Stimulated activated CD8-positive, alpha-beta memory T cell treated with anti-CD3 and anti-CD28 coated beads, Interleukin-4, amount 100 ng/mL, for 1 hour (primary cell): ENCODE results near the gene SLC51A.
A peak's percentile ranks its signal among the peaks of the same experiment; 100 is the strongest.
"Not testable (repeated sequence)": the region's sequence is repeated elsewhere in the genome, so short reads cannot be mapped to it uniquely, and the experiment has no call there.

Experiments used
- DNase-seq, 2 donors: peaks; one replicate each; pipeline ENCODE4 v3.0.0-alpha.2; 2020; ENCODE audit warnings: low read depth in 2 of 2, low spot score in 1 of 2

The SLC51A gene

DNA sequence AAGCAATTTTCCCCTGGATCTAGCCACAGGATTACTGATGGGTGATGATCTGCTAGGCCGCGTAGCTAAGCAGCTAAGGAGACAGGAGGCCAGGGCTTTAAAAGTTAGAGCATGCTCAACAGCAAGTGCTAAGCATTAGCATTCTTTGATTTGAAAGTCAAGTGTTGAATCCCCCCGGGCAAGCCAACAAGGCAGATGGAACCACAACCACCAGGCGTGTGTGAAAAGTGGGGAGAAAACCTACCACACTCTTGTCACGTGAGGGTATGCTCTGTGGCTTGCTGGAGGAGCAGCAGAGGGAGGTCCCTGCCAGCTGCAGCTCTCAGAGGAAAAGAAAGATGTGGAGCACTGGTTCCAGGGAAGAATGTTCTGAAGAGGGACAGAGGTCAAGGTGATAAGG is 20.9 kb downstream of the SLC51A start:
- DNase-seq: no peak

DNA sequence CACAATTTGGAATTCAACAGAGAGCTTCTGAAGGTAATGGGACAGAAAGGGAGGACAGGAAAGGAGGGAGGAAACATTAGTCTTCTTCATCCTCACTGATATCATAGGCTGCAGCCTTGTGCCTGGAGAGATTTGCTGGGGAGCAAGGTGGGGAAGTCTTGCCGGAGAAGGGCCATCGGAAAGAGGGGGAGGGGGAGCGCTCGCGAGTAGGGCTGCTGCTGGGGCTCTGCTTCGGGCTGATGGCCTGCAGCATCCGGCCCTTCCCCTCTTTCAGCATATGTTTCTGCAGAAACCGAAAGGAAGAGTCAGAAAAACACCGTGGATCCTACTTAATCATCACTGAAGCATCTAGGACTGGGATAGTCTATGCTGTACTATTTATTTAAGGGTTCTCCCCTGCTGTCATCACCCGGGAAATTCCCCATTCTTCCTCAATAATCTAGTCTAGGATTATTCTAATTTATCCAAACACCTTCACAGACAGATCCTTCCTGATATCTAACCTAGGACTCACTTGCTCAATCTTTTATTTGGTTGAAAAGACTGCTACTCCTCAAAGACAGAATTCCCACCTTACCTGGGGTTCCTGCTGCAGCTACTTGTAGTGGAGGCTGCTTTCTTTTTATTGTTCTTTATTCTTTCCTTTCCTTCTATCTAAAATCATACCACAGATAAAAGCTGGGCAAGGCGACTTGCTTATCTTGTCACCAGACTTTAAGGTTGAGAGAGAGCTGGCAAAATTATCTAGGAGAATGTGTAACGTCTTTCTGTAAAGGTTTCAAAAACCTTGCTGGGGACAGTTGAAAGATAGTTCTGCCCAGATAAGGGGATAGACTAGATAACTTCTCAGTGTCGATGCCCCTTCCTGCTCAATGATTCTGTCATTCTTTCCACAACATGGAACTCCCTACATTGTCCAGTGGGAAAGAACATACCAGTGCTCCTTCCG is 22.6 kb downstream of the SLC51A start:
- DNase-seq: no peak

DNA sequence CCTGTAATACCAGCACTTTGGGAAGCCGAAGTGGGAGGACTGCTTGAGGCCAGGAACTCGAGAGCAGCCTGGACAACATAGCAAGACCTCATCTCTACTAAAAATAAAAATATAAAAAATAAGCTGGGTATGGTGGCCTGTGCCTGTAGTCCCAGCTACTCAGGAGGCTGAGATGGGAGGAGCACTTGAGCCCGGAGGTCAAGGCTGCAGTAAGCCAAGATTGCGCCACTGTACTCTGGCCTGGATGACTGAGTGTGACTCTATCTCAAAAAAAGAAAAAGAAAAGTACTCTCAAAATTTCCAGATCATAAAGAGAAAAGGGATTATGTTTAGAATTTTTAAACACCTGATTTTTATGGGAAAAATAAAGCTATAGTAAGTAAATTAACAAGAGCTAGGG is 24.1 kb downstream of the SLC51A start:
- no peak for DNase-seq

DNA sequence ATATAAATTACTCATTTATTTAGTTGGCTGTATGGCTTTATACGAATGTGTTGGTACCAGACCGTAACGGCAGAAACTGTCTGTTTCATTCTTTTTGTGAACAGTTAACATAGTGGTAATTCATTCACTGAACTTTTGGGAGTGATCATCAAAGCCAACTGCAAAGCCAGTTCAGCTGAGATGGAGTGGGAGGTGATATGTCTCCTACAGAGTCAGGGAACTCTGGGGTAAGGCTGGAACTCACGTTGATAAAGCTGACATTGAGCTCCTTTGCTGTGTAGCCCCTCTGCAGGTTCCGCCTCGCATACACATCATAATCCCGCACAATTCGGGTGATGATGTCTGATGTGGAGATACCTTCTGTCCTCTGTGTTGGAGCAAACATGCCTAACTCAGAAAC is 25.4 kb downstream of the SLC51A start:
- no peak for DNase-seq

DNA sequence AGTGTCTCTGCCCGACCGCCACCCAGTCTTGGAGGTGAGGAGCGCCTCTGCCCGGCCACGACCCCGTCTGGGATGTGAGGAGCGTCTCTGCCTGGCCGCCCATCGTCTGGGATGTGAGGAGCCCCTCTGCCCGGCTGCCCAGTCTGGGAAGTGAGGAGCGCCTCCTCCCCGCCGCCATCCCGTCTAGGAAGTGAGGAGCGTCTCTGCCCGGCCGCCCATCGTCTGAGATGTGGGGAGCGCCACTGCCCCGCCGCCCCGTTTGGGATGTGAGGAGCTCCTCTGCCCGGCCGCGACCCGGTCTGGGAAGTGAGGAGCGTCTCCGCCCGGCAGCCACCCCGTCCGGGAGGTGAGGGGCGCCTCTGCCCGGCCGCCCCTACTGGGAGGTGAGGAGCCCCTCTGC is 27.8 kb downstream of the SLC51A start:
- not testable (repeated sequence) for DNase-seq

DNA sequence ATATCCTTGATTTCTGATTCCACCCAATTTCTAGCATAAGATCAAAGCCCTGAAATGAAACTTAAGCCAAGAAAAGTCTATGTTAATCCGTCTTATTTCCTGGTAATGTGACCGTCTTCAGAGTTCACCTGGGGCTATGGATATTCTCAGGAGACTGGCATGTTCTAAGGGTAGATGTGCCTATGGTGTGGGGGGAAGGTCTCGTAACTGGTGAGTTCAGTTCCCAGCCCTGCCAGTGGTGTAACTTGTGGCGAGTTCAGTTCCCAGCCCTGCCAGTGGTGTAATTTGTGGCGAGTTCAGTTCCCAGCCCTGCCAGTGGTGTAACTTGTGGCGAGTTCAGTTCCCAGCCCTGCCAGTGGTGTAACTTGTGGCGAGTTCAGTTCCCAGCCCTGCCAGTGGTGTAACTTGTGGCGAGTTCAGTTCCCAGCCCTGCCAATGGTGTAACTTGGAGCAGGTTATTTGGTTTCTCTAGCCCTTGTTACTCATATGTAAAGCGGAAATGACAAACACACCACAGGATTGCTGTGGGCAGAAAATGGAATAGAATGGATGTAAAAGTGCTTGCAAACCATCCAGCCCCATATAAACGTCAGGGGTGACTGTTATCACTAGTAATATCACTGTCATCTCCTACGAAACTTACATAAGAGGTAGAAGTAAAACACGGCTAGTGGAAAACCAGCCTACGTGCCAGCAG is 30.4 kb downstream of the SLC51A start:
- no peak for DNase-seq

DNA sequence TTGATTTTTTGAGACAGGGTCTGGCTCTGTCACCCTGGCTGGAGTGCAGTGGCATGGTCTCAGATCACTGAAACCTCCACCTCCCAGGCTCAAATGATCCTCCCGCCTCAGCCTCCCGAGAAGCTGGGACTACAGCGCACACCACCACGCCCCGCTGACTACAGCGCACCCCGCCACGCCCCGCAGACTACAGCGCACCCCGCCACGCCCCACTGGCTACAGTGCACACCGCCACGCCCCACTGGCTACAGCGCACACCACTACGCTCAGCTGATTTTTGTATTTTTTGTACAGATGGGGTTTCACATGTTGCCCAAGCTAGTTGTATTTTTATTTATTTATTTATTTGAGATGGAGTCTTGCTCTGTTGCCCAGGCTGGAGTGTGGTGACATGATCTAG is 35.6 kb downstream of the SLC51A start:
- DNase-seq: no peak

DNA sequence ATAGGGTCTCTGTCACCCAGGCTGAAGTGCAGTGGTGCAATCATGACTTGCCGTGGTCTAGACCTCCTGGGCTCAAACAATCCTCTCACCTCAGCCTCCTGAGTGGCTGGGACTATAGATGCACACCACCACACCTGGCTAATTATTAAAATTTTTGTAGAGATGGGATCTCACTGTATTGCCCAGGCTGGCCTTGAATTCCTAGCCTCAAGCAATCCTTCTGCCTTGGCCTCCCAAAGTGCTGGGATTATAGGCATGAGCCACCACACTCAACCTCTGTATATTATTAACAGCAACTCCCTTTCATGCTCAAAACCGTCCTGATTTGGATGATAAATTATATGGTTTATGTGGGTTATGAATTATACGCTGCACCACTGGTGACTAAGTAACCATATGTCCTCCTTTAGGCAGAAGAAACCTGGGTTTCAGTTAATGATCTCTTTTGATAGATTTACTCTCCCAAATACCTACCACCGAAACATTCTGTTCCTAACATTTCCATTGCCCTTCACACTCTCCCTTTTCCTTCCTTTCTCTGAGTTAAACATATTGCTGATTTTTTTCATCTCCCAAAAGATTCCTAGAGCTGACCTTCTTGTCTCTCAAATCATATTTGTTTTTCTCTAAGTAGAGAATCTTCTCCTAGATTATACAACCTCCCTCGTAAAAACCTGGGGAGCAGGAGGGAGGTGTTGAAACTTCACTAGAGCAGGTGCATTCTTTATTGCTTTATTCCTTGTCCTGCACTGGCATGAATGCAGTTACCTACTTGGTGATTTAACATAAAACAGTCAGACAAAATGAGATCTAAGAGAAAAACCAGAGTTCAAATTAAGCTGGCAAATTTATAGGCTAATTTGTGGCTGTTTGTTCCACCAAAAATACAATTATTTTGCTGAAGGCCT is 38.3 kb downstream of the SLC51A start:
- DNase-seq: no peak

DNA sequence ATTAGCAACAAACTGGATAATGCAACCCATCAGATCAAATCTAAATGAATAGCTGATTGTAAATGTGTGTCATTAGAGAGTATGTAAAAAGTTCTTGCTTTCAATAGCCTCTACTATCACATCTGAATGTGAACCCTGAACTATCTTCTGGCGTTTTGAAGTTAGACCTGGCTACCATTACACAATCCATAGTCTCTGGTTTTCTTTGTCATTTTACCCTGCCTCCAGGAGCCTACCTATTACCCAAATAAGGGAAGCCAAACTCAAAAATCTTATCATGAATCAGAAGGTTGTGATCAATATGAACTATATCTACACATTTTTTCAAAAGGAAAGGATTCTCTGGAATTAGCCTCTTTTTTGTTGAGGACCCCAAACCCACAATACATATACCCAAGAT is 39.4 kb downstream of the SLC51A start:
- no peak for DNase-seq

DNA sequence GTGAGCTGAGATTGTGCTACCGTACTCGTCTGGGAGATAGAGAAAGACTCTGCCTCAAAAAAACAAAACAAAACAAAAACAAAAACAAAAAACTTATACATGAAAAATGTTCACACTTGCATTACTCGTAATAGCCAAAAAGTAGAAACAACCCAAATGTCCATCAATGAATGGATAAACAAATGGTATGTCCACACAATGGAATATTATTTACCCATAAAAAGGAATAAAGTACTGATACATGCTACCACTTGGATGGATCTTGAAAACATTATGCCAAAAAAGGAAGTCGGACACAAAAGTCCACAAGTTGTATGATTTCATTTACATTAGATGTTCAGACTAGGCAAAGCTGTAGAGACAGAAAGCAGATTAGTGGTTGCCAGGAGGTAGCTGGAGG is 44.5 kb downstream of the SLC51A start:
- DNase-seq: no peak

DNA sequence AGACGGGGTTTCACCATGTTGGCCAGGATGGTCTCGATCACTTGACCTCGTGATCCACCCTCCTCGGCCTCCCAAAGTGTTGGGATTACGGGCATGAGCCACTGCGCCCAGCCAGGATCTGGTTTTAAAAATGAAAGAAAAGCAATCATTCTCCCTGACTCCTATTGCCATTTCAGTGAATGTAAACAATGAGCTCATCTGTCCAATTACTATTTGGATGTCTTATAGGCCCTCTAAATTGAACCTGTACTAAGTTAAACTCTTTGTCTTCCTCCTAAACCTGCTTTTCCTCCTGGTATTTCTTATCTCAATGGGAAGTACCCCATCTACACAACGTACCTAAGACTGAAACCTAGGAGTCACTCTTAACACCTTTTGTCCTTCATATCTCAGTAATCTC is 47.5 kb downstream of the SLC51A start:
- no peak for DNase-seq

DNA sequence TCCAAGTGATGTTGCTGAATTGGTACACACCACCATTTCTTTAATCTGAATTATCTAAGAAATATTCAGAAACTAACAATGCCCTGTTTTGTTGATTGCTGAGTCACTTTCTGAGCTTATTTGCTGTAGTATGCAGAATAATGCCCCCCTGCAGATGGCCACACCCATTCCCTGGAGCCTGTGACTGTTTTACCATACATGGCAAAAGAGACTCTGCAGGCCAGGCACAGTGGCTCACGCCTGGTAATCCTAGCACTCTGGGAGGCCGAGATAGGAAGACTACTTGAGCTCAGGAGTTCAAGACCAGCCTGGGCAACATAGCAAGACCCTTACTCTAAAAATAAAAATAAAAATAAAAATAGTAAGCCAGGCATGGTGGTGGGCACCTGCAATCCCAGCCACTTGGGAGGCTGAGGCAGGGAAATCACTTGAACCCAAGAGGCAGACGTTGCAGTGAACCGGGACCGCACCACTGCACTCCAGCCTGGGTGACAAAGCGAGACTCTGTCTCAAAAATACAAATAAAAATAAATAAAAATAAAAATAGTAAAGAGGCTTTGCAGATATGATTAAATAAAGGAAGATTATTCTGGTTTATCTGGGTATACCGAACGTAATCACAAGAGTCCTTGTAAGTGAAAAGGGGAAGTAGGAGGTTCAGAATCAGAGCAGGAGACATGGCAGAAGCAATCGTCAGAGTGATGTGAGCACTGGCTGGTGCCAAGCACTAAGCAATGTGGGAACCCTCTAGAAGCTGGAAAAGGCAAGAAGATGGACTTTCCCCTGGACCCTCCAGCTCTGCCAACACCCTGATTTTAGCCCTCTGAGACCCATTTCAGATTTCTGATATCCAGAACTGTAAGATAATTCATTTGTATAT is 52.2 kb downstream of the SLC51A start:
- no peak for DNase-seq

DNA sequence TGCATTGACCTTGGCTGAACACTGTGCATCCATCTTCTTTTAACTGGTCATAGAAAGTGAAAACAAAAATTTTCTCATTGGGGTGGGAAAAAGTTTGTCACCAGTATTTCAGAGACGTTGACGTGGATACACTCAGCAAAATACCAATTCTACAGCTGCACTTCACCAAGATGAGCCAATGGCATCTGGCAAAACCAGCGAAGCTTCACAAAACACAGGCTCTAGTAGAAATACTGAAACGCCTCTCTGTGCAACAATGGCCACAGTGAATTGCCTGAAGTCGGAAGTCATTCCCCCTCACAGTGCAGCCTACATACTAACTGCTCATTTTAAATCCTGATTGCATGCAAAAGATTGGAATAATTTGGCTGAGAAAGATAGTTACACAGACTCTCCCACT is 54.2 kb downstream of the SLC51A start:
- DNase-seq: no peak

DNA sequence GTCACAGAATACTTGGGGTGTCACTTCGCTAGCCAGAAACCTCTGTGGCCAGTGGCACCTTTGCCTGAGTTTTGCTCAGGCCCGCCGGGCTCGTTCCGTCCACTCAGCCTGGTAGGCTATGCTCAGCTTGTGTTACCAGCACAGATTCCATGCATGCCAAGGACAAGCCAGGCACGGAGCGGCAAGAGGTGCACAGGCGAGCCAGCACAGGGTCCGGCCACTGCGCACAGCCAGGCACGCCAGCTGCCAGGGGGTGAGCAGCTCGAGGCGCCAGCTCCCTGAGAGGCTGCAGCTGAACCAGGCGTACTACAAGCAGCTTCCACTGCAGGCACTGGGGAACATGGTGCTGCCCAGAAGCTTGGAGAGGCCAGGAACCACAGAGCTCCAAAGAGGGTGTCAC is 56.5 kb downstream of the SLC51A start:
- no peak for DNase-seq

DNA sequence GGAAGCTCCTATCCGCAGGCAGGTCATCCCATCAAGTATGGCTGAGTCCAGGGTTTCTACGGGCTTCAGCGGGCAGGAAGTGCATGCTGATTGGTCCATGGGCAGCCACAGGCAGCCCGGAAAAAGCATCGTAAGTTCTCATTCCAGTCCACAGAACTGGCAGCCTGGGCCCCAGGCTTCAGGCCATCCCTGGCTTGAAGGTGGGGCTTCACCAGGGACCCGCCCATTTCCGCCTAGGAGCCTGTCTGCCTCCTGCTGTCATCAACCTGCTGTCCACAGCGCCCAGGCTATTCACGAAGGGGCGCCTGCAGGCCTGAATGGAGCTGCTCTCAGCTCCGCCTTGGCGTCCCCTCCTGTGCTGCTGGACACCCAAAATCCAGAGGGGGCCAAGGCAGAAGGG is 57.3 kb downstream of the SLC51A start:
- DNase-seq: no peak

DNA sequence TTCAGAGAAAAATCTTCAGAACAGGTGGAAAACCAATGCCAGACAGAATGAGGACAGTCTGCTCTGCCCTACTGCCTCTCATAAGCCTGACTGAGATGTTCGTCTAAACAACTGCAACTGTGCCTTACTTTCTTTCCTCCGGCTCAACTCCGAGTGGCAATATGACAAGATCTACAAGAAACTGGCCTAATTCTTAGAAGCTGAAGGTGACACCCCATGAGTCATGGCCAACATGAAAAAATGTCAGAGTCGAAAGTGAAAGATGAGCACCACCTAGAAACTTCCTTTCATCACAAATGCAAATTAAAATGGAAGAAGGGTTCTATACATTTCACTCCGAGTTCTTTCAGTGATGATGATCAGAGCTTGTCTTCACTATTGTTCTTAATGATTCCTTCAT is 58.3 kb downstream of the SLC51A start:
- DNase-seq: peak; percentile 7 to 13

DNA sequence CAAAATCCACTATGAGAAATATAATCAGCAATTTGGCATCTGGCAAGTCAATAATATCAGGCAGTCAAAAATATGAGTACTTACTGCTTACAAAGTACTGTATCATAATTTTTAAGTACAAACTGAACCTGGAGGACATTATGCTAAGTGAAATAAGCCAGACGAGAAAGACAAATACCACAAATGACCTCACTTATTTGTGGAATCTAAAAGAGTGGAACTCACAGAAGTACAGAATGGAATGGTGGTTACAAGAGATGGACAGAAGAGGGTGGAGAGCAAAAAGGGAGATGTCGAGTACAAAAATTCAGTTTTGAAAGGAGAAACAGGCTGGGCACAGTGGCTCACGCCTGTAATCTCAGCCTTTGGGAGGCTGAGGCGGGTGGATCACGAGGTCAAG is 58.8 kb downstream of the SLC51A start:
- no peak for DNase-seq

DNA sequence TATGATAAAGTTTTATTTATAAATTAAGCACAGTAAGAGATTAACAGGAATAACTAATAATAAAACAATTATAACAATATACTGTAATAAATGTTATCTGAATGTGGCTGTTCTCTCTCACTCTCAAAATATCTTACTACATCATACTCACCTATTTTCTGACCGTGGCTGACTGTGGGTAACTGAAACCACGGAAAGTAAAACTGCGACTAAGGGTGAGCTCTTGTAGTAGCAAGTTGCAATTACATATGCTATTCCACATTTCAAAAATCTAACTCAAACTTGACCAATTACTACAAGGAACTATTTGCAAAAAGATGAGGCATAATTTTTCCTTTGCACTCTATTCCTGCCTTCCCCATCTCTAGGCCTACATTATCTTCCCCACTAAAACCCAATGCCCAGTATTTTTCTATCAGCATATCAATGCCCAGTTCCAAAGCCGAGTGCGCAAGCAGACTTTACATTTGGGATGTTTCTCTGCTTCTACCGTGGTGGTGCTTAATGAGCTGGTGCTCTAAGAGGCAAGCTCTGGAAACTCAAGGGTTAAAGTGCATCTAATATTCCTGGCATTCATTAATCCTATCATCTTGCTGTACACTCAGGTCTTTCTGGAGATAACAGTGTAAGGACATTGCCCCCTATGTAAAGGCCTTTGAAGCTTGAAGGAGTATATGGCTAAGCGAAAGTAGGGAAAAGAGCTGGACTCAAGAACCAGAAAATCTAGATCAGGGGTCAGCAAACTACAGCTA is 64.5 kb downstream of the SLC51A start:
- DNase-seq: no peak

DNA sequence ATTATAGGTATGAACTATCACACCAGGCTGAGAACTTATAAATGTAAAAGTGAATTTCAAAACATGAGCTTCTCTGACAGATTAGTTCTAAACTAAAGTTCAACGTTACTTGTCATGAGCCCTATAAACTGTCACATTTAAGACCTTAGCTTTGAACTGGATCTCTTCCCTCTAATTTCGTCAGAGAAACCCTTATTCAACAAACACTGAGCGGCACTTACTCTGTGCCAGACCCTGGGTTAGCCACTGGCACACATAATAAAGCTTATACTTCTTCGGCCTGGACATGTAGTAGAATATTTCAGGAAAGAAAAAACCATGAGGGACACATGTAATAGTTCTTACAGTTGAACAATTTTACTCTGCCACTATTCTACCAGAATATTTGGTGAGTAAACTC is 65.6 kb downstream of the SLC51A start:
- no peak for DNase-seq
